NT2/D1 (cell line): Measurements from ENCODE around the gene IST1.

Source experiments
- YY1 ChIP-seq: IDR thresholded peaks from 2 replicates; pipeline ENCODE4 v1.6.1; 2011; ENCODE audit not compliant: insufficient read length, insufficient read depth
- ZNF274 ChIP-seq: IDR thresholded peaks from 2 replicates; pipeline ENCODE4 v1.6.1; 2011; ENCODE audit warnings: mild to moderate bottlenecking, low read depth, low read length

DNA sequence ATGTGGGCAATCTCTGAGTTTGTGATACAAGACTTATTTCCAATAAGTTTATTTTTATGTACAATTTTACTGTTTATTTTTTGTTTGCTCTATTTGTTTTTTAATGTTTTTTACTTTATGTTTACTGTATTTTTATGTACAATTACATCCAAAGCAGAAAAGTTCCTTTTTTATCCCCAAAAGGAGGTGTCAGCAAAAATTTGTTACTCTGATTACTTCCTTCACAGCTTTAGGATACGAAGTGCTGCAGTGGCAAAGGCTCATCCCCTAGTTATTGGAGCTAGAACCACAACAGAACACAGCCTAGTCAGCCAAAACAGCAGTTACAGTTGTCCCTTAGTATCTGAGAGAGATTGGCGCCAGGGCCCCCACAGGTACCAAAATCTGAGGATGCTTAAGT, 35.7 kb downstream of the IST1 start:
- TF ChIP-seq ZNF274 (no peak), YY1 (no peak)
